ENCODE measurements around the gene ORC1.

Gene ORC1

DNA sequence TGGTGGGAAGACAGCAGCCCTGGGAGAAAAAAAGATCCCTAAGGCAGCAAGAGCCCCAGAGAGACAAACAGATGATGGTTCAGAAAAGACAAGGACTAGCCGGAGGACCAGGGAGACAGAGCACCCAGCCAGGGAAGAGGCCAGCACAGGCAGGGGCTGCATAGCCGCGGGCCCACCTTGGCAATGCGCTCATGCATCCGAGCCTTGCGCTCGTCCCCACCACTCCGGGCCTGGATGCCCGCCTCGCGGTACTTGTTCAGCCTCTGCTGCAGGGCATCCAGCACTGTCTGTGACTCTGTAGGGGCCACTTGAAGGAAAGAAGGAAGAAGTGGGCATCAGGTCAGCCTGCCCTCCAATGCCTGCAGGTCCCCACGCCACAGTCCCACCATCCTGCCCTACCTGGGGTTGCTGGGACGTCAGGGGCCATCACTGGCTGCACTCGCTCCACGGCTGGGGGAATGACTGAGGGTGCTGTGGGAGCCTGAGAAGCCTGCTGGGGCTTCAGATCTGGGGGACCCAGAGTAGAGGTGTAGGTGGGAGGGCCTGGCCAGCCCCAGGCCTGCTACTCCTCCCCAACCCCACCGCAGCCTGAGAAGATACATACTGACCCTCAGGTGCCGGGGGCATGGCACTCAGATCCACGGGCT, 45.2 kb downstream of the ORC1 start:
- H3K27me3 ChIP-seq (replicated peaks; ENCODE audit: control insufficient read depth, insufficient read depth, low read length), result no peaks in the 10 kb centered on the region
- H3K4me3 ChIP-seq (replicated peaks; ENCODE audit: low read depth, low read length), result no peak overlapping the region
- H3K36me3 ChIP-seq (ENCODE audit: control insufficient read depth, insufficient read depth, low read length), result peaks cover 66% of the 10 kb centered on the region
- TF ChIP-seq, protein P1, sequence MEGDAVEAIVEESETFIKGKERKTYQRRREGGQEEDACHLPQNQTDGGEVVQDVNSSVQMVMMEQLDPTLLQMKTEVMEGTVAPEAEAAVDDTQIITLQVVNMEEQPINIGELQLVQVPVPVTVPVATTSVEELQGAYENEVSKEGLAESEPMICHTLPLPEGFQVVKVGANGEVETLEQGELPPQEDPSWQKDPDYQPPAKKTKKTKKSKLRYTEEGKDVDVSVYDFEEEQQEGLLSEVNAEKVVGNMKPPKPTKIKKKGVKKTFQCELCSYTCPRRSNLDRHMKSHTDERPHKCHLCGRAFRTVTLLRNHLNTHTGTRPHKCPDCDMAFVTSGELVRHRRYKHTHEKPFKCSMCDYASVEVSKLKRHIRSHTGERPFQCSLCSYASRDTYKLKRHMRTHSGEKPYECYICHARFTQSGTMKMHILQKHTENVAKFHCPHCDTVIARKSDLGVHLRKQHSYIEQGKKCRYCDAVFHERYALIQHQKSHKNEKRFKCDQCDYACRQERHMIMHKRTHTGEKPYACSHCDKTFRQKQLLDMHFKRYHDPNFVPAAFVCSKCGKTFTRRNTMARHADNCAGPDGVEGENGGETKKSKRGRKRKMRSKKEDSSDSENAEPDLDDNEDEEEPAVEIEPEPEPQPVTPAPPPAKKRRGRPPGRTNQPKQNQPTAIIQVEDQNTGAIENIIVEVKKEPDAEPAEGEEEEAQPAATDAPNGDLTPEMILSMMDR (IDR thresholded peaks at IDR 0.05; ENCODE audit: insufficient read depth, low read length, poor library complexity, severe bottlenecking), result no peak
- no peak for DNase-seq (ENCODE audit: extremely low read depth, insufficient read length)

DNA sequence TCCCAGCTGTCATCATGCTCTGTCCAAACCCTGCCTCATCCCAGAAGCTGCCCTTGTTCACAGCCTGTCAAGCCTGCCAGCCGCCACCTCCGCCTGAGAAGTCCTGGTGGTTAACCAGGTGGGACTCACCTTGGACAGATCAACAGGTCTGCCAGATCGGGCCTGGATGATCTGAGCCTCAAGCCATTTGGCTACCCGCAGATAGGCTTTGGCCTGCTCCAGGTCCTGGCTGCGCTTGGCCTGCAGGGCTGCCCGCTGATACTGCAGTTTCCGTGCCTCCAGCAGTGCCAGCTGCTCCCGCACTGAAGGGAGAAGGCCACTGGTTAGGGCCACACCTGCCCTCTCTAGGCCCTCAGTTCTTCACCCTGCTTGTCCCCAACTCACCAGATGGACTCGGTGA, 46.8 kb downstream of the ORC1 start:
- DNase-seq (ENCODE audit: extremely low read depth, insufficient read length), result no peak
- TF ChIP-seq, protein P1 (IDR thresholded peaks at IDR 0.05; ENCODE audit: insufficient read depth, low read length, poor library complexity, severe bottlenecking), result no peak
- Histone ChIP-seq H3K27me3 (replicated peaks; ENCODE audit: control insufficient read depth, insufficient read depth, low read length) (no peaks in the 10 kb centered on the region), H3K4me3 (replicated peaks; ENCODE audit: low read depth, low read length) (no peak overlapping the region), H3K36me3 (ENCODE audit: control insufficient read depth, insufficient read depth, low read length) (peaks cover 72% of the 10 kb centered on the region)

DNA sequence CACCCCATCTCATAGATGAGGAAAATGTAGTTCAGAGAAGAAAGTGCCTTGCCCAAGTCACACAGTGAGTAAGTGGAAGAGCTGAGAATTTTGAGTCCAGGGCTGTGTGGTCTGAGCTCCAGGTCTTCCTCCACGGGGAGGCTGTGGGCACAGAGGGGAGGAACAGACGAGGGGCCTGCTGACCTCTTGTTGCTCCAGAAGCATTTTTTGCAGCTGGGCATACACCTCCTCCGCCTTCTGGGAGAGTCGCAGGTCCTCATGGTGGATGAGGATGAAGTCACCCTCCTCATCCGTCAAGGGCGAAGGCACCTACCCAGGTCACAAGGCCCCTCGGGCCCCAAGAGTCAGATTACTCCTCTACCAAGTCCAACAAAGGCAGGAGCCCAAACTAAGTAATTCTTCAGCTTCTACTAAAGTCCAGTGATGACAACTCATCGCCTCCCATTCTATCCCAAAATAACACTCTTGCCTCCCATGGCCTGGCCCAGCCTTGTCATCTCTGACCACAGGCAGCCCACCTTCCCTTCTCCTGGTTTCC, 47.3 kb downstream of the ORC1 start:
- no peak overlapping the region for H3K4me3 ChIP-seq (replicated peaks; ENCODE audit: low read depth, low read length)
- TF ChIP-seq, protein P1 (IDR thresholded peaks at IDR 0.05; ENCODE audit: insufficient read depth, low read length, poor library complexity, severe bottlenecking), result no peak
- DNase-seq (ENCODE audit: extremely low read depth, insufficient read length), result no peak
- H3K36me3 ChIP-seq (ENCODE audit: control insufficient read depth, insufficient read depth, low read length), result peaks cover 70% of the 10 kb centered on the region
- no peaks in the 10 kb centered on the region for H3K27me3 ChIP-seq (replicated peaks; ENCODE audit: control insufficient read depth, insufficient read depth, low read length)

DNA sequence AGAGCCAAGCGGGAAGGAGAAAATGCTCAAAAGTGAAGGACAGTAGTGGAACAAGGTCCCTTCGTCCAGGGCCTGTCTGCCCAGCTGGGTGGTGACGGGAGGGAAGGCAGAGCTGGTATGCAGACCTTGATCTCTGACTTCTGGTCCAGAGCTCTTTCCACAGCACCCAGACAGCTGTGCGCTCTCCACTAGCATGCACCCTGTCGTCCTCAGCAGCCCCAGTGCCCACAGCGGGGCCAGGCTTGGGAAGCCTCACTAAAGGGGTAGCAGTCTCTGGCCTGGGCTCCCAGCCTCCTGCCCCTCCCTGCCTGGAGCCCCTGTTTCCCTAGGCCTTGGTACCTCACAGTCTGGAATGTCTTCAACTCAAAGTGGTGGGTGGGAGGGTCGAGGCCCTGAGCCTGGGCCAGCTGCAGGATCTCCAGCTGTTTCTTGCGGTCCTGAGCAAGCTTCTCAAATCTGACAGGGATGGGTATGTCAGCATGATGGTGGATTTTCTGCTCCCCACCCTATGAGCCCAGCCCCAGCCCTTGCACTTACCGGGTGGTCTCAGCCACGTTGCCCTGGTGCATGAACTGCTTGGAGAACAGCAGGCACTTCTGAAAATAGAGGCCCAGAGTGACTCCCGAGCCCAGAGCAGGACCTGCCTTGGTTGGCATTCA, 48.2 kb downstream of the ORC1 start:
- Histone ChIP-seq H3K36me3 (ENCODE audit: control insufficient read depth, insufficient read depth, low read length) (peaks cover 69% of the 10 kb centered on the region), H3K4me3 (replicated peaks; ENCODE audit: low read depth, low read length) (no peak overlapping the region), H3K27me3 (replicated peaks; ENCODE audit: control insufficient read depth, insufficient read depth, low read length) (no peaks in the 10 kb centered on the region)
- TF ChIP-seq, protein P1 (IDR thresholded peaks at IDR 0.05; ENCODE audit: insufficient read depth, low read length, poor library complexity, severe bottlenecking), result no peak
- DNase-seq (ENCODE audit: extremely low read depth, insufficient read length), result no peak

DNA sequence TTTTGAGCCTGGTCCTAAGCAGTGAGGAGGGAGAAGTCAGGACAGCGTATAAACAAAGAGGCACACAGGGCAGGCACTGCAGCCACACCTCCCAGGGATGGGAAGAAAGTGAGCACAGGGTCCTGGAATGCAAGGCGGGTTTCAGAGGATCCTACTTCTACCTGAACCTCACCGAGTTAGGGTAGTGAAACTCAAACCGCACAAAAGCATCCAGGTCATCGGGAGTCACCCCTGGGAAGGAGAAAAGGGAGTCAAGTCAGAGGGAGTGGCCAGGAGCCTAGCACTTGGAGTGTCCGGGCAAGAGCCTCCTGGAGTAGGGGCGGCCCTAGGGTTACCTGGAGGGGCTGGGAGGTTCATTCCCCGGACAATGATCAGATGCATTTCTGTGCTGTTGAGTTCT, 48.8 kb downstream of the ORC1 start:
- H3K4me3 ChIP-seq (replicated peaks; ENCODE audit: low read depth, low read length), result no peak overlapping the region
- H3K27me3 ChIP-seq (replicated peaks; ENCODE audit: control insufficient read depth, insufficient read depth, low read length), result no peaks in the 10 kb centered on the region
- DNase-seq (ENCODE audit: extremely low read depth, insufficient read length), result no peak
- TF ChIP-seq, protein P1 (IDR thresholded peaks at IDR 0.05; ENCODE audit: insufficient read depth, low read length, poor library complexity, severe bottlenecking), result no peak
- peaks cover 65% of the 10 kb centered on the region for H3K36me3 ChIP-seq (ENCODE audit: control insufficient read depth, insufficient read depth, low read length)
